ENCODE measurements around the gene ZNF385B. TPM values are rescaled to one million over a fixed set of nuclear protein-coding genes. Genes with fewer than 3 reads are reported as not detected.

ZNF385B gene
- total and polyA plus RNA-seq, 9 donors, result 3.9 to 17.1 (median 12.5) TPM

Other genes starting within 250 kb of the ZNF385B start
- gene CWC22, start 145.7 kb upstream of the ZNF385B start, total RNA-seq, result 15.0 TPM
- 10 to 100 TPM; 17.1 to 26.0 (median 21.1) TPM for gene CWC22, start 145.7 kb upstream of the ZNF385B start, polyA plus RNA-seq (ENCODE audit: insufficient read depth in 1 of 8, insufficient read length in 8 of 8, low replicate concordance in 1 of 8)

Data from muscle of leg (tissue), 9 donors.